BE2C (cell line): ENCODE results near the gene ABRACL.
A peak's percentile ranks its signal among the peaks of the same experiment; 100 is the strongest.
"Not testable (repeated sequence)": the region's sequence is repeated elsewhere in the genome, so short reads cannot be mapped to it uniquely, and the experiment has no call there.

ENCODE experiments used
- DNase-seq: peaks from one replicate; pipeline ENCODE4 v3.0.0-alpha.2; 2020
- H3K27me3 ChIP-seq: fragments of 250-450 bp; sonication (Bioruptor Pico); 2 replicates; pipeline ENCODE4 v1.5.1; 2020; ENCODE audit warnings: mild to moderate bottlenecking
- H3K36me3 ChIP-seq: fragments of 250-450 bp; sonication (Bioruptor Pico); 2 replicates; pipeline ENCODE4 v1.5.1; 2020; ENCODE audit warnings: mild to moderate bottlenecking
- H3K4me1 ChIP-seq: fragments of 250-450 bp; sonication (Bioruptor Pico); 2 replicates; pipeline ENCODE4 v1.5.1; 2020
- H3K4me3 ChIP-seq: 2 replicates; pipeline ENCODE4 v1.5.1; 2011; ENCODE audit warnings: low read depth, low read length
- H3K9me3 ChIP-seq: fragments of 250-450 bp; sonication (Bioruptor Pico); 2 replicates; pipeline ENCODE4 v1.5.1; 2020
- TF ChIP-seq, protein P1 (sequence below): IDR thresholded peaks from 2 replicates; pipeline ENCODE4 v1.5.1; 2012; ENCODE audit warnings: mild to moderate bottlenecking, low read depth, low read length

The ABRACL gene

DNA sequence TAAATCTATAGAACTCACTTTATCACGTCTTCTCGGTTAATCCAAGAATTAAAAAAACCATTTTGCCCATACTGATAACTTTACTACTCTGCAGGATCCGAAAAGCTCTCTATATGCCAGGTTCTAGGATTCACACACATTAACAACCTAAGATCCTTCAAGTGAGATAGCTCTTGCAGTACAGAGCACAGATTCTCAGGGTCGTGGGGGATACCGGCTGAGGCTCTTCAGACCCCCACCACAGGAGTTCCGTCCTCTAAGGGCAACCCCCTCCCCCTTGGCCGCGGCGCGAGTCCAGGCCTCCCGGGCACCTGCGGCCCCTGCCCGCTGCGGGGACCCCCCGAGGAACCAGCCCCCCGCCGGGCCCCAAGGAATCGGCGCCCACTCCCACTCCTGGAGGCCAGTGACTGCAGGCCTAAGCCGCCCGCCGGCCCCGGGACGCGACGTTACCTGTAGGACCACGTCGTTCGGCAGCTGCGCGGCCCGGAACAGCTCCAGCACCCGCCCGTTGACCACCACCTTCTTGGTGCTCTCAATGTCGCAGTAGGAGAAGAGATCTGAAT, 41.4 kb upstream of the ABRACL start:
- Histone ChIP-seq H3K4me3 (peak overlapping the region; percentile 84), H3K4me1 (peaks cover 2% of the 10 kb centered on the region; the same call in 1 of the 2 replicates), H3K27me3 (no peaks in the 10 kb centered on the region), H3K9me3 (no peaks in the 10 kb centered on the region), H3K36me3 (no peaks in the 10 kb centered on the region)
- DNase-seq = peak; percentile 28
- TF ChIP-seq, protein P1, sequence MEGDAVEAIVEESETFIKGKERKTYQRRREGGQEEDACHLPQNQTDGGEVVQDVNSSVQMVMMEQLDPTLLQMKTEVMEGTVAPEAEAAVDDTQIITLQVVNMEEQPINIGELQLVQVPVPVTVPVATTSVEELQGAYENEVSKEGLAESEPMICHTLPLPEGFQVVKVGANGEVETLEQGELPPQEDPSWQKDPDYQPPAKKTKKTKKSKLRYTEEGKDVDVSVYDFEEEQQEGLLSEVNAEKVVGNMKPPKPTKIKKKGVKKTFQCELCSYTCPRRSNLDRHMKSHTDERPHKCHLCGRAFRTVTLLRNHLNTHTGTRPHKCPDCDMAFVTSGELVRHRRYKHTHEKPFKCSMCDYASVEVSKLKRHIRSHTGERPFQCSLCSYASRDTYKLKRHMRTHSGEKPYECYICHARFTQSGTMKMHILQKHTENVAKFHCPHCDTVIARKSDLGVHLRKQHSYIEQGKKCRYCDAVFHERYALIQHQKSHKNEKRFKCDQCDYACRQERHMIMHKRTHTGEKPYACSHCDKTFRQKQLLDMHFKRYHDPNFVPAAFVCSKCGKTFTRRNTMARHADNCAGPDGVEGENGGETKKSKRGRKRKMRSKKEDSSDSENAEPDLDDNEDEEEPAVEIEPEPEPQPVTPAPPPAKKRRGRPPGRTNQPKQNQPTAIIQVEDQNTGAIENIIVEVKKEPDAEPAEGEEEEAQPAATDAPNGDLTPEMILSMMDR = no peak

DNA sequence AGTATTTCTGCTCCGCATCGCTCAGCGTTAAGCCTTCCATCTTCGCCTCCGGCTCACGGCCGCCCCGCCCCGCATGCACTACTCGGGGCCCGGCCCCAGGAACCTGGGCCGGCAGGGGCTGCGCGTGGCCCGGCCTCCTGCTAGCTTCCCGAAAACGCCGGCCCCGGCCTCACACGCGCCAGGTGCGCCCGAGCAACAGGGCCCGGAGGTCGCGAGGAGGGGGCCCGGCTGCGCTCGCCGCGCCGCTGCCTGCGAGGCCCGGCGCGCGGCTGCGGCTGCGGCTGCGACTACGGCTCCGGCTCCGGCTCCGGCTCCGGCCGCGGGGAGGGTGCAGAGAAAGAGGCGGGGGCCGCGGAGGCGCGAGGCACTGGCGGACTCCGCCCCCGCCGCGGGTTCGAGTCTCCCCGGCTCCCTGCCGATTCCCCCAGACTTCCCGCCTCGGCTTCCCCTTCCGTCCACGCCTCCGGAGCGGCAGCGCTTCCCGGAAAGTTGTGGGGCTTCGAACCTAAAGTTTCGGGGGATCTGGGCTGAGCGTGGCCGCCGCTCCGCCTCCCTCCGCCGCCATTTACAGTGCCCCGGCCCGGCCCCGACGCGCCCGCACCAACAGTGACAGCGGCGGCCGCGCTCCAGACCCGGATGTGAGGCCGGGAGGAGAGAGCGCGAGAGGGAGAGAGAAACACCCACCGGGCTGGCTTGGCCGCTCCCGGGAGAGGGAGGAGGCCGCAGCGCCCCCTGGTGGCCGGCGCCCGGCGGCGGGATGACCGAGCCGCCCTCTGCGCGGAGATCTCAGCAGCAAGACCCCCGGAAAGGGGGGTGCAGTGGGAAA, 40.7 kb upstream of the ABRACL start, which contains the start of gene REPS1:
REPS1 (minus strand) TSS at position 611 of the 826 bp plus-strand sequence; CDS start at position 40, 571 bp downstream.
- peak within 1 kb of the TSS; percentile 84 for H3K4me3 ChIP-seq
- H3K27me3 ChIP-seq = no peaks in the 10 kb centered on the region
- peaks cover 2% of the 10 kb centered on the region; the same call in 1 of the 2 replicates for H3K4me1 ChIP-seq
- peak; percentile 94 for DNase-seq
- no peaks in the 10 kb centered on the region for H3K9me3 ChIP-seq
- TF ChIP-seq, protein P1 = peak; percentile 80
- no peaks in the 10 kb centered on the region for H3K36me3 ChIP-seq

DNA sequence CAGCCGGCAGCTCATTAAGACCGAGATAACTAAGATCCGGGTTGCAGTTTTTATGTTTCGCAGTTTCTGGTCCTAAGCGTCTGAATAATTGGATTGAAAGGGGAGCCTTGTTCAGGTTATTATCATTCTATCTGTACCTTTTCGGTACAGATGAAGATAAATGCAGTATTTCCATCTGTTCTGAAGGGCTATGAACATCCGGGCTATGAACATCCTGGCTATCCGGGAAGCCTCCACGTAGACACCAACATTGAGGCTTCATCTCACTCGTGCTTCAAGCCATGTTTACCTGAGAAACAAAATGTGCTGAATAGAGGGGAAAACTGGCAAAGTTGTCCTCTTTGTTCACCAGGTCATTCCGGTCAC, 40.1 kb upstream of the ABRACL start:
- no peaks in the 10 kb centered on the region for H3K36me3 ChIP-seq
- no peaks in the 10 kb centered on the region for H3K27me3 ChIP-seq
- H3K4me1 ChIP-seq = peaks cover 2% of the 10 kb centered on the region; the same call in 1 of the 2 replicates
- TF ChIP-seq, protein P1 = no peak
- H3K9me3 ChIP-seq = no peaks in the 10 kb centered on the region
- H3K4me3 ChIP-seq = peak overlapping the region; percentile 84
- DNase-seq = no peak

DNA sequence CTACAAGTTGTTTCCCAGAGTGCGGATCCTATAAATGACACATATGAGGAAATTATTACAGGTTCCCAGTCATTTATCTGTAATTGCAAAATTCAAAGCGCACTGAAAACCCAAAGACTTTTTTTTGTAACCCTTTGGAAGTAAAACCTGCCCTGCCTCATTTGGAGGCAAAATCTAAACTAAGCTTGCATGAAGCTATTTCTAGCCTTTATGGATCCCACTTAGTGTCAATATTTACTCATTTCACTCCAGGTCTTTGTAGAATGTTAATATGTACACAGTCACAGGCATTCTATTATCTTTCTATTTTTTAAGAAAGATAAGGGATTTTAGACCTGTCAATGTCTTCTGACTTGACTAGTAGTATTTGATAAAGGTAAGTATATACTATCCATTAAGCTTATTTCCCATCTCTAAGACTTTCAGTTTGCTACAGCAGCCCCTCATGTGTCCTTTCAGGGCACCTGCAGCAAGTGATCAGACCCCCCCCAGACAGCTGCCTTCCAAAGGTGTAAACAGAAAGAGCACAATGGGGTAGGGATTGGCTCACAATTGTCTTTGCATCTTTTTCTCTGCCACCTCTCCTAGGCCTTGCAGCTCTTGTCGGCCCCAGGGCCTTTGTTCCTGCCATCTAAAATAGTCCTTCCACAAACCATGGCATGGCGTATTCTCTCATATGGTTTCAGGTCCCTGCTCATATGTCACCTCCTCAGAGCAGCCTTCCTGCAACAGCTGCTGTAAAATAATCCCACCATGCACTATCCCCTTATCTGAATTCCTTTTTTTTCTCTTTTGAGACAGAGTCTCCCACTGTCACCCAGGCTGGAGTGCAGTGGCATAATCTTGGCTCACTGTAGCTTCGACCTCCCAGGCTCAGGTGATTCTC, 39.2 kb upstream of the ABRACL start:
- TF ChIP-seq, protein P1 = no peak
- DNase-seq = no peak
- no peaks in the 10 kb centered on the region for H3K36me3 ChIP-seq
- H3K4me3 ChIP-seq = no peak overlapping the region
- no peaks in the 10 kb centered on the region for H3K9me3 ChIP-seq
- H3K27me3 ChIP-seq = no peaks in the 10 kb centered on the region
- peaks cover 2% of the 10 kb centered on the region; the same call in 1 of the 2 replicates for H3K4me1 ChIP-seq

DNA sequence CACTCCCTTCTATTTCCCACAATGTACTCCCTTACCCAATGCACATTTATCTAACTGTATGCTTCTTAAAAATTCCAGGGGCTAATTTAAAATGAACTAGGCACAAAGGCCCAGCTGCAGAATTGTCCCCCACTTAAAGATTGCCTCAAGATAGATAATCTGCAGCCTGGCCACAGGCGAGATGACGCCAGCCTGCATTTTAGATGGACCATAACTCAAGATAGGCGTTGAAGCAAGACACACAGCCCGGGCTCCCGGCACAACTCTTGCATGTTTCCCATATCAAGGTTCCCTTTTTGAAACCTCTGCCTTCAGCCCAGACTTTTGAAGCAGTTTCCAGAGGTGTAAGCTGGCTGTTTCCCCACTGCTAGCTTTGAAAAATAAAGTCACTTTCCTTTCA, 37.3 kb upstream of the ABRACL start:
- Histone ChIP-seq H3K27me3 (no peaks in the 10 kb centered on the region), H3K36me3 (no peaks in the 10 kb centered on the region), H3K4me1 (peaks cover 2% of the 10 kb centered on the region; the same call in 1 of the 2 replicates), H3K4me3 (no peak overlapping the region), H3K9me3 (no peaks in the 10 kb centered on the region)
- TF ChIP-seq, protein P1 = no peak
- DNase-seq = no peak

DNA sequence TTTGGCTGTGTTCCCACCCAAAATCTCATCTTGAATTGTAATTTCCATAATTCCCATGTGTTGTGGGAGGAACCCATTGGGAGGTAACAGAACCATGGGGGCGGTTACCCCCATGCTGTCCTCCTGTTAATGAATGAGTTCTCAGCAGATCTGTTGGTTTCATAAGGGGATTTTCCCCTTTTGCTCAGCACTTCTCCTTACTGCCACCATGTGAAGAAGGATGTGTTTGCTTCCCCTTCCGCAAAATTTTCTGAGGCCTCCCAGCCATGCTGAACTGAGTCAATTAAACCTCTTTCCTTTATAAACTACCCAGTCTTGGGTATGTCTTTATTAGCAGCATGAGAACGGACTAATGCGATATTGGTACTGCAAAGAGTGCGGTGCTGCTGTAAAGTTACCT, 35.6 kb upstream of the ABRACL start:
- H3K4me3 ChIP-seq, H3K4me1 ChIP-seq, H3K9me3 ChIP-seq, H3K27me3 ChIP-seq, H3K36me3 ChIP-seq, DNase-seq: not testable (repeated sequence)

DNA sequence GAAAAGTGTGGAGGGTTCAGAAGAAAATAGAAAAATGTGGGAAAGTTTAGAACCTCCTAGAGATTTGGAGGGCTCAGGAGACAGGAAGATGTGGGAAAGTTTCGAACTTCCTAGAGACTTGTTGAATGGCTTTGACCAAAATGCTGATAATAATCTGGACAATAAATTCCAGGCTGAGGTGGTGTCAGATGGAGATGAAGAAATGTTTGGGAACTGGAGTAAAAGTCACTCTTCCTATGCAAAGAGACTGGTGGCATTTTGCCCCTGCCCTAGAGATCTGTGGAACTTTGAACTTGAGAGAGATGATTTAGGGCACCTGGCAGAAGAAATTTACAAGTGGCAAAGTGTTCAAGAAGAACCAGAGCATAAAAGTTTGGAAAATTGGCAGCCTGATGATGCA, 35.1 kb upstream of the ABRACL start:
- not testable (repeated sequence) for DNase-seq, H3K27me3 ChIP-seq

More for the DNA sequence above, 35.1 kb upstream of the ABRACL start:
- not testable (repeated sequence) for H3K9me3 ChIP-seq, H3K4me1 ChIP-seq, H3K4me3 ChIP-seq, H3K36me3 ChIP-seq
